HCT116 (cell line): Measurements from ENCODE around the gene PRKN. TPM values are rescaled to one million over a fixed set of nuclear protein-coding genes. Genes with fewer than 3 reads are reported as not detected.

Experiments used
- ATAC-seq: fragments of 200-7000 bp; cut with Tn5 transposase; 2 replicates; pipeline ENCODE4 v1.9.1; 2020; ENCODE audit warnings: mild to moderate bottlenecking, moderate library complexity
- BruUV-seq: library from RNA; stranded (reverse); fragments of 400-500 nt; replicated peaks from 2 replicates; lab custom pipeline; 2021; lab: Mats Ljungman, UMichigan
- CTCF ChIA-PET: fragments of 300-600 bp; sonication (Branson Sonifier 250); formaldehyde crosslinking; loops from one replicate; lab custom pipeline; 2021; ENCODE audit warnings: antibody characterized with exemption; lab: Charles Lee
- POLR2A ChIA-PET: fragments of 300-600, 350-600 bp; sonication (Branson Sonifier 250); formaldehyde crosslinking; loops from one replicate; lab custom pipeline; 2021; ENCODE audit warnings: antibody characterized with exemption; lab: Charles Lee
- RAD21 ChIA-PET, 2 experiments: fragments of 300-600 bp; sonication (Branson Sonifier 250); formaldehyde crosslinking; loops; one replicate each; lab custom pipeline; 2023; ENCODE audit warnings: low total read pairs in 2 of 2; ENCODE audit not compliant: uncharacterized antibody in 2 of 2, unreplicated experiment in 2 of 2, low non-redundant PET in 1 of 2; lab: Charles Lee
- DNase-seq: peaks from one replicate; pipeline ENCODE4 v3.0.0-alpha.2; 2010; ENCODE audit warnings: low read depth, low spot score
- H2AFZ ChIP-seq: fragments of 200-600 bp; shearing (Covaris generic), sonication (generic); 2 replicates; pipeline ENCODE4 v1.6.1; 2017; ENCODE audit warnings: low read depth, mixed run types, mixed read lengths, antibody characterized with exemption, low read length; ENCODE audit not compliant: poor library complexity, severe bottlenecking
- H3K27ac ChIP-seq: 2 replicates; pipeline ENCODE4 v1.5.1; 2012; ENCODE audit warnings: low read depth, low read length
- H3K27me3 ChIP-seq: fragments of 200-600 bp; sonication (generic); 2 replicates; pipeline ENCODE4 v1.6.1; 2016; ENCODE audit warnings: mixed run types, low read length, mixed read lengths; ENCODE audit not compliant: insufficient read depth
- H3K36me3 ChIP-seq, 2 experiments: fragments of 200-500 bp in 1 of 2; fragments of 200-600 bp in 1 of 2; sonication (Bioruptor generic) in 1 of 2; sonication (generic) in 1 of 2; 2 replicates each; pipeline versions ENCODE4 v1.5.1 to v1.6.1; 2014 to 2016; ENCODE audit warnings: low read length in 2 of 2, inconsistent platforms in 1 of 2, mixed read lengths in 1 of 2, mixed run types in 1 of 2; ENCODE audit not compliant: insufficient read depth in 2 of 2, control insufficient read depth in 1 of 2
- H3K4me1 ChIP-seq, 2 experiments: fragments of 200-600 bp in 1 of 2; sonication (generic) in 1 of 2; 2 replicates each; pipeline versions ENCODE4 v1.5.1 to v1.6.1; 2012 to 2017; ENCODE audit warnings: low read length in 2 of 2, inconsistent platforms in 1 of 2, mild to moderate bottlenecking in 1 of 2, mixed read lengths in 1 of 2, mixed run types in 1 of 2, moderate library complexity in 1 of 2; ENCODE audit not compliant: insufficient read depth in 2 of 2, control insufficient read depth in 1 of 2
- H3K4me2 ChIP-seq: fragments of 200-600 bp; sonication (generic); 2 replicates; pipeline ENCODE4 v1.6.1; 2017; ENCODE audit warnings: mixed run types, low read length, mixed read lengths
- H3K4me3 ChIP-seq, 2 experiments: fragments of 200-600 bp in 1 of 2; sonication (generic) in 1 of 2; replicated peaks in 1 of 2; 2 replicates each; pipeline ENCODE4 v1.5.1; 2011 to 2016; ENCODE audit warnings: low read length in 2 of 2, control low read depth in 1 of 2, low read depth in 1 of 2, mild to moderate bottlenecking in 1 of 2, mixed read lengths in 1 of 2, mixed run types in 1 of 2
- H3K79me2 ChIP-seq: fragments of 200-600 bp; sonication (generic); 2 replicates; pipeline ENCODE4 v1.6.1; 2017; ENCODE audit warnings: mild to moderate bottlenecking, mixed run types, low read length, moderate library complexity, mixed read lengths; ENCODE audit not compliant: insufficient read depth
- H3K9ac ChIP-seq: fragments of 200-600 bp; sonication (generic); 2 replicates; pipeline ENCODE4 v1.6.1; 2016; ENCODE audit warnings: low read length, mixed read lengths
- H3K9me2 ChIP-seq: fragments of 200-600 bp; sonication (generic), shearing (Covaris generic); 2 replicates; pipeline ENCODE4 v1.6.1; 2017; ENCODE audit warnings: mixed run types, mild to moderate bottlenecking, moderate library complexity; ENCODE audit not compliant: insufficient read depth
- H3K9me3 ChIP-seq, 2 experiments: fragments of 200-500 bp in 1 of 2; fragments of 200-600 bp in 1 of 2; sonication (Bioruptor generic) in 1 of 2; sonication (generic) in 1 of 2; 2 replicates each; pipeline ENCODE4 v1.6.1; 2014 to 2017; ENCODE audit warnings: low read length in 2 of 2, mixed read lengths in 2 of 2, inconsistent platforms in 1 of 2, low read depth in 1 of 2, mild to moderate bottlenecking in 1 of 2, mixed run types in 1 of 2, moderate library complexity in 1 of 2; ENCODE audit not compliant: control insufficient read depth in 1 of 2, insufficient read depth in 1 of 2
- H4K20me1 ChIP-seq: fragments of 200-600 bp; sonication (generic), shearing (Covaris generic); 2 replicates; pipeline ENCODE4 v1.6.1; 2017; ENCODE audit warnings: mixed run types, mild to moderate bottlenecking, moderate library complexity; ENCODE audit not compliant: insufficient read depth
- CBX3 ChIP-seq: IDR thresholded peaks from 2 replicates; pipeline ENCODE4 v1.6.1; 2012; ENCODE audit warnings: low read depth
- EGR1 ChIP-seq: IDR thresholded peaks from 2 replicates; pipeline ENCODE4 v1.6.1; 2012; ENCODE audit warnings: low read depth
- JUND ChIP-seq: IDR thresholded peaks from 2 replicates; pipeline ENCODE4 v1.6.1; 2012
- POLR2A ChIP-seq: IDR thresholded peaks from 2 replicates; pipeline ENCODE4 v1.7.0; 2011; ENCODE audit warnings: borderline replicate concordance; ENCODE audit not compliant: insufficient read depth, insufficient read length; ENCODE audit errors: extremely low read depth
- POLR2AphosphoS5 ChIP-seq: IDR thresholded peaks from 2 replicates; pipeline ENCODE4 v1.6.1; 2011; ENCODE audit warnings: mild to moderate bottlenecking, low read depth, low read length, moderate library complexity
- SIN3A ChIP-seq: IDR thresholded peaks from 2 replicates; pipeline ENCODE4 v1.6.1; 2012; ENCODE audit warnings: low read depth
- SRF ChIP-seq: IDR thresholded peaks from 2 replicates; pipeline ENCODE4 v1.6.1; 2012; ENCODE audit warnings: low read depth
- TCF7L2 ChIP-seq: IDR thresholded peaks from 2 replicates; pipeline ENCODE4 v1.7.0; 2011; ENCODE audit warnings: borderline replicate concordance, inconsistent platforms; ENCODE audit not compliant: insufficient read depth, insufficient read length; ENCODE audit errors: extremely low read depth
- ZNF274 ChIP-seq: fragments of 200-500 bp; sonication (Bioruptor generic); IDR thresholded peaks from 2 replicates; pipeline ENCODE4 v1.6.1; 2014; ENCODE audit warnings: mild to moderate bottlenecking, low read depth, low read length, inconsistent platforms
- intact Hi-C: fragments of 100-400 bp; cut with micrococcal nuclease; formaldehyde crosslinking; loops from 2 replicates; pipeline ENCODE4 v1.10.0; 2022
- total RNA-seq: library from RNA; stranded (reverse); gene quantifications from one replicate; pipeline ENCODE4 v1.2.1, GENCODE V29; 2021; ENCODE audit not compliant: unreplicated experiment
- TF ChIP-seq, protein P1 (sequence below): IDR thresholded peaks from 2 replicates; pipeline ENCODE4 v1.6.1; 2011; ENCODE audit warnings: mild to moderate bottlenecking, low read length, moderate library complexity; ENCODE audit not compliant: insufficient replicate concordance; ENCODE audit errors: extremely low read depth
- TF ChIP-seq, protein P2 (sequence below): IDR thresholded peaks from 2 replicates; pipeline ENCODE4 v1.6.1; 2012
- TF ChIP-seq, protein P3 (sequence below), 3 experiments: fragments of 200-600 bp in 1 of 3; sonication (generic) in 1 of 3; IDR thresholded peaks in 2 of 3; conservative IDR thresholded peaks in 1 of 3; 2 replicates each; pipeline ENCODE4 v1.5.1; 2012 to 2017; ENCODE audit warnings: low read depth in 2 of 3, low read length in 2 of 3, antibody characterized with exemption in 1 of 3, borderline replicate concordance in 1 of 3, control low read depth in 1 of 3, mild to moderate bottlenecking in 1 of 3, mixed read lengths in 1 of 3, mixed run types in 1 of 3, moderate library complexity in 1 of 3; ENCODE audit not compliant: insufficient read depth in 1 of 3
- TF ChIP-seq, protein P4 (sequence below): IDR thresholded peaks from 2 replicates; pipeline ENCODE4 v1.6.1; 2012
- TF ChIP-seq, protein P5 (sequence below): IDR thresholded peaks from 2 replicates; pipeline ENCODE4 v1.6.1; 2012; ENCODE audit warnings: low read depth

The PRKN gene
- total RNA-seq, 1 experiment from 2014 or later: 2.6 TPM

DNA sequence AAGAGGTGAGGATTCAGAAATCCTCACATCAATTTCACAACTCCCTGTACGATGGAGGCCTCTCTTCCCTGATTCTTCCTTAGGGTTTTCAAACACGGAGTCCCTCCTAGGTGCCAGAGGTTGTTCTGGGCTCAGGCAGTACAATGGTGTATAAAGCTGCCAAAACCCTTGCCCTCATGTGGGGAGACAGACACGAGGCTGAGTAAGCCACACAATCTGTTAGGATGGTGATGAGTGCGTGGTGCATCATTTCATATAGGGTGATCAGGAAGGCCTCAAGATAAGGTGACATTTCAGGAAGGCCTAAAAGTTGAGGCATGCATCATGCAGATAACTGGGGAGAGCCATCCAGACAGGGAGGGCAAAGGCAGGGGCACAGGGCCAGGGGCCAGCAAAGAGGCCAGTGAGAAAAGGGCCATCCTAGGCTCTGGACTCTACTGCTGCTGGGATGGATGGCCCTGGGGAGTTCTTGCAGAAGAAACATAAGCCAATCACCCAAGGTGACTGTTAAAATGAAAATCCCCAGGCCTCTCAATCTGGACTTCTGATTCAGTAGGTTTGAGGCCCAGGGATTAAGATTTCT is 186.5 kb downstream of the PRKN start:
- CTCF ChIA-PET: no interaction called here
- Histone ChIP-seq H3K9ac (no peak overlapping the region), H3K4me2 (no peak overlapping the region), H3K9me3 (no peaks in the 10 kb centered on the region), H3K36me3 (no peaks in the 10 kb centered on the region), H3K79me2 (no peaks in the 10 kb centered on the region), H3K4me1 (no peaks in the 10 kb centered on the region), H2AFZ (no peak overlapping the region), H4K20me1 (no peaks in the 10 kb centered on the region), H3K27me3 (no peaks in the 10 kb centered on the region), H3K27ac (no peak overlapping the region), H3K4me3 (no peak overlapping the region), H3K9me2 (no peaks in the 10 kb centered on the region)
- RAD21 ChIA-PET: no interaction called here
- intact Hi-C loops: no loop called here
- no peak for TF ChIP-seq JUND
- no peak for TF ChIP-seq SIN3A
- TF ChIP-seq EGR1: no peak
- TF ChIP-seq, protein P1, sequence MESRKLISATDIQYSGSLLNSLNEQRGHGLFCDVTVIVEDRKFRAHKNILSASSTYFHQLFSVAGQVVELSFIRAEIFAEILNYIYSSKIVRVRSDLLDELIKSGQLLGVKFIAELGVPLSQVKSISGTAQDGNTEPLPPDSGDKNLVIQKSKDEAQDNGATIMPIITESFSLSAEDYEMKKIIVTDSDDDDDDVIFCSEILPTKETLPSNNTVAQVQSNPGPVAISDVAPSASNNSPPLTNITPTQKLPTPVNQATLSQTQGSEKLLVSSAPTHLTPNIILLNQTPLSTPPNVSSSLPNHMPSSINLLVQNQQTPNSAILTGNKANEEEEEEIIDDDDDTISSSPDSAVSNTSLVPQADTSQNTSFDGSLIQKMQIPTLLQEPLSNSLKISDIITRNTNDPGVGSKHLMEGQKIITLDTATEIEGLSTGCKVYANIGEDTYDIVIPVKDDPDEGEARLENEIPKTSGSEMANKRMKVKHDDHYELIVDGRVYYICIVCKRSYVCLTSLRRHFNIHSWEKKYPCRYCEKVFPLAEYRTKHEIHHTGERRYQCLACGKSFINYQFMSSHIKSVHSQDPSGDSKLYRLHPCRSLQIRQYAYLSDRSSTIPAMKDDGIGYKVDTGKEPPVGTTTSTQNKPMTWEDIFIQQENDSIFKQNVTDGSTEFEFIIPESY: no peak
- no peak for TF ChIP-seq POLR2A
- TF ChIP-seq, protein P2, sequence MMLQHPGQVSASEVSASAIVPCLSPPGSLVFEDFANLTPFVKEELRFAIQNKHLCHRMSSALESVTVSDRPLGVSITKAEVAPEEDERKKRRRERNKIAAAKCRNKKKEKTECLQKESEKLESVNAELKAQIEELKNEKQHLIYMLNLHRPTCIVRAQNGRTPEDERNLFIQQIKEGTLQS: no peak
- TF ChIP-seq, protein P3, sequence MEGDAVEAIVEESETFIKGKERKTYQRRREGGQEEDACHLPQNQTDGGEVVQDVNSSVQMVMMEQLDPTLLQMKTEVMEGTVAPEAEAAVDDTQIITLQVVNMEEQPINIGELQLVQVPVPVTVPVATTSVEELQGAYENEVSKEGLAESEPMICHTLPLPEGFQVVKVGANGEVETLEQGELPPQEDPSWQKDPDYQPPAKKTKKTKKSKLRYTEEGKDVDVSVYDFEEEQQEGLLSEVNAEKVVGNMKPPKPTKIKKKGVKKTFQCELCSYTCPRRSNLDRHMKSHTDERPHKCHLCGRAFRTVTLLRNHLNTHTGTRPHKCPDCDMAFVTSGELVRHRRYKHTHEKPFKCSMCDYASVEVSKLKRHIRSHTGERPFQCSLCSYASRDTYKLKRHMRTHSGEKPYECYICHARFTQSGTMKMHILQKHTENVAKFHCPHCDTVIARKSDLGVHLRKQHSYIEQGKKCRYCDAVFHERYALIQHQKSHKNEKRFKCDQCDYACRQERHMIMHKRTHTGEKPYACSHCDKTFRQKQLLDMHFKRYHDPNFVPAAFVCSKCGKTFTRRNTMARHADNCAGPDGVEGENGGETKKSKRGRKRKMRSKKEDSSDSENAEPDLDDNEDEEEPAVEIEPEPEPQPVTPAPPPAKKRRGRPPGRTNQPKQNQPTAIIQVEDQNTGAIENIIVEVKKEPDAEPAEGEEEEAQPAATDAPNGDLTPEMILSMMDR (IDR thresholded peaks at IDR 0.05 in 2 of 3, conservative IDR thresholded peaks at IDR 0.05 in 1 of 3; ENCODE audit: borderline replicate concordance in 1 of 3, insufficient read depth in 1 of 3, low read depth in 2 of 3, low read length in 2 of 3): no peak
- no peak for TF ChIP-seq TCF7L2
- TF ChIP-seq, protein P4, sequence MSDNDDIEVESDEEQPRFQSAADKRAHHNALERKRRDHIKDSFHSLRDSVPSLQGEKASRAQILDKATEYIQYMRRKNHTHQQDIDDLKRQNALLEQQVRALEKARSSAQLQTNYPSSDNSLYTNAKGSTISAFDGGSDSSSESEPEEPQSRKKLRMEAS: no peak
- no peak for TF ChIP-seq ZNF274
- TF ChIP-seq, protein P5, sequence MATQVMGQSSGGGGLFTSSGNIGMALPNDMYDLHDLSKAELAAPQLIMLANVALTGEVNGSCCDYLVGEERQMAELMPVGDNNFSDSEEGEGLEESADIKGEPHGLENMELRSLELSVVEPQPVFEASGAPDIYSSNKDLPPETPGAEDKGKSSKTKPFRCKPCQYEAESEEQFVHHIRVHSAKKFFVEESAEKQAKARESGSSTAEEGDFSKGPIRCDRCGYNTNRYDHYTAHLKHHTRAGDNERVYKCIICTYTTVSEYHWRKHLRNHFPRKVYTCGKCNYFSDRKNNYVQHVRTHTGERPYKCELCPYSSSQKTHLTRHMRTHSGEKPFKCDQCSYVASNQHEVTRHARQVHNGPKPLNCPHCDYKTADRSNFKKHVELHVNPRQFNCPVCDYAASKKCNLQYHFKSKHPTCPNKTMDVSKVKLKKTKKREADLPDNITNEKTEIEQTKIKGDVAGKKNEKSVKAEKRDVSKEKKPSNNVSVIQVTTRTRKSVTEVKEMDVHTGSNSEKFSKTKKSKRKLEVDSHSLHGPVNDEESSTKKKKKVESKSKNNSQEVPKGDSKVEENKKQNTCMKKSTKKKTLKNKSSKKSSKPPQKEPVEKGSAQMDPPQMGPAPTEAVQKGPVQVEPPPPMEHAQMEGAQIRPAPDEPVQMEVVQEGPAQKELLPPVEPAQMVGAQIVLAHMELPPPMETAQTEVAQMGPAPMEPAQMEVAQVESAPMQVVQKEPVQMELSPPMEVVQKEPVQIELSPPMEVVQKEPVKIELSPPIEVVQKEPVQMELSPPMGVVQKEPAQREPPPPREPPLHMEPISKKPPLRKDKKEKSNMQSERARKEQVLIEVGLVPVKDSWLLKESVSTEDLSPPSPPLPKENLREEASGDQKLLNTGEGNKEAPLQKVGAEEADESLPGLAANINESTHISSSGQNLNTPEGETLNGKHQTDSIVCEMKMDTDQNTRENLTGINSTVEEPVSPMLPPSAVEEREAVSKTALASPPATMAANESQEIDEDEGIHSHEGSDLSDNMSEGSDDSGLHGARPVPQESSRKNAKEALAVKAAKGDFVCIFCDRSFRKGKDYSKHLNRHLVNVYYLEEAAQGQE: no peak
- TF ChIP-seq CBX3: no peak
- no peak for TF ChIP-seq SRF
- no peak for TF ChIP-seq POLR2AphosphoS5
- BruUV-seq: no TSS peak
- ATAC-seq (no peak), DNase-seq (no peak)
- POLR2A ChIA-PET: no interaction called here
